GM12874 (cell line): ENCODE data around the gene CCDC92B.

ENCODE experiments used
- TF ChIP-seq, protein P1 (sequence below): IDR thresholded peaks from 2 replicates; pipeline ENCODE4 v1.5.1; 2011; ENCODE audit warnings: low read depth, mild to moderate bottlenecking, control low read depth, low read length, moderate library complexity; ENCODE audit not compliant: insufficient read depth

The CCDC92B gene

DNA sequence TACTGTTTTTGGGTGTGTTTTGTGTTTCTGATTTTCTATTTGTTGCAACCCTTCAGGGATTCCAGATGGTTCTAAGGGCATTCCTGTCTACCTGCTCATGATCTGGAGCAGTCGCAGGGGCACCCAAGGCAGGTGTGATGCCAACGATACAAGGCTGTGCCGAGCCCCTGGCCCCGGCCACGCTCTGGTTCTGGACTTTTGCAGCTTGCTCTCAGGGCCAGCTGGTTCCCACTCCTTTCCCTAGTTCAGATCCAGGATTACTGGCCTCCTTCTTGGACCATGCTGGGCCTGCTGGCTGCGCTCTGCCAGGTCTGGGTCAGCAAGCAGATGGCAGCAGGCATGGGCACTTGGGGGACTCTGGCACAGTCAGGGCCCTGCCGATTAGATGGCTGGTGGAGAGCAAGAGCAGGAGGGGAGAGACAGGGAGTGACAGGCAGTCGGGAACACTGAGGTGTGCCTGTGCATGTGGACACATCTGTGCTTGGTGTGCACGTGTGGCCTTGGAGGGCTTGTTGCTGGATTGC is 31.5 kb upstream of the CCDC92B start:
- TF ChIP-seq, protein P1, sequence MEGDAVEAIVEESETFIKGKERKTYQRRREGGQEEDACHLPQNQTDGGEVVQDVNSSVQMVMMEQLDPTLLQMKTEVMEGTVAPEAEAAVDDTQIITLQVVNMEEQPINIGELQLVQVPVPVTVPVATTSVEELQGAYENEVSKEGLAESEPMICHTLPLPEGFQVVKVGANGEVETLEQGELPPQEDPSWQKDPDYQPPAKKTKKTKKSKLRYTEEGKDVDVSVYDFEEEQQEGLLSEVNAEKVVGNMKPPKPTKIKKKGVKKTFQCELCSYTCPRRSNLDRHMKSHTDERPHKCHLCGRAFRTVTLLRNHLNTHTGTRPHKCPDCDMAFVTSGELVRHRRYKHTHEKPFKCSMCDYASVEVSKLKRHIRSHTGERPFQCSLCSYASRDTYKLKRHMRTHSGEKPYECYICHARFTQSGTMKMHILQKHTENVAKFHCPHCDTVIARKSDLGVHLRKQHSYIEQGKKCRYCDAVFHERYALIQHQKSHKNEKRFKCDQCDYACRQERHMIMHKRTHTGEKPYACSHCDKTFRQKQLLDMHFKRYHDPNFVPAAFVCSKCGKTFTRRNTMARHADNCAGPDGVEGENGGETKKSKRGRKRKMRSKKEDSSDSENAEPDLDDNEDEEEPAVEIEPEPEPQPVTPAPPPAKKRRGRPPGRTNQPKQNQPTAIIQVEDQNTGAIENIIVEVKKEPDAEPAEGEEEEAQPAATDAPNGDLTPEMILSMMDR: no peak

DNA sequence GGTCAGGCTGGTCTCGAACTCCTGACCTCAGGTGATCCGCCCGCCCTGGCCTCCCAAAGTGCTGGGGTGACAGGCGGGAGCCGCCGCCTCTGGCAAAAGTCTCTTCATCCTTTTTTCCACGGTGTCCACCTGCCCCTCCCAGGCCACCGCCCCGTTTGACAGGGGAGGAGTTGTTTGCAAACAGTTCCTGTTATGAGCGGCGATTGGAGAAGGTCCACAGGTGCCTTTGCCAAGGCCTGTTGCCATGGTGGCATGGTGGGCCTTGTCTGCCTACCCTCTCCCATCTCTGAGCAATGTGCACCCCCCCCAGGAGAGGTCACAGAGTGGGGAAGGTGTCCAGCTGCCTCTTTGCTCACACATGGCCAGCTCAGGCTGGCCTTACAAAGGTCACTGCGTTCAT is 30.8 kb upstream of the CCDC92B start:
- TF ChIP-seq, protein P1: no peak

DNA sequence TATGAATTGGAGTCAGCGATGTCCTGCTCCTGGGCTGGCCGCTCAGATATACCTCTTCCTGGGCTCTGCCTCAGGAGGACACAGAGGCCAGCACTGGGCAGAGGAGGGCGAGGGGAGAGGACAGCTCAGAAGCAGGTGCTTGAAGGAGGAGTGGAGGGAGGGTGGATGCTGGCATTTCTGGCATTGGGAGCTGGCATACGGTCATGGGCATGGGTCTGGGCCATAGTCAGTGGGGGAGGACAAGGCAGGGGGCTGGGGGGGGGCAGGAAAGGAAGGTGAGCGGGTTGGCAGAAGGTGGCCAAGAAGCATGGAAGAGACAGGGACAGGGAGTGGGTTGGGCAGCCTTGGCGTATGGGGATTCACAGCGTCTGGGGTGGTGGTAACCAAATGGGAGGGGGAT is 30.1 kb upstream of the CCDC92B start:
- TF ChIP-seq, protein P1: no peak

DNA sequence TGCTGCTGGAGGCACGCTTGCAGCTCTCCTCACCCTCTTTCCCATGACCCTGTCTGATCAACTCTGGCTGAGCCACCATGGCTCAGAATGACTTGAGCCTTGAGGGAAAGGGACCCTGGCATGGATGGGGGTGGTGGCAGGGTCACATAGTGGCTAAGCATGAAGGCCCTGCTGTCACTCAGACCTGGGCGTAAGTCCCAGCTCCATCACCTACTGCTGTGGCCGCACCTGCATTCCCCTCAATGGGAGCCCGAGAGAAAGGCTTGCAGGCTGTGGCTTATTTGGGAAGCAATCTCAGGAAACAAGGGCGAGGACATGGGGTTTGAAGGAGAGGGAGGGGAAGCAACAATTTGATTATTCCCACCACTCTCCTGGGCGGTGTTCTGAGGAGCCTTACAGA is 29.0 kb upstream of the CCDC92B start:
- TF ChIP-seq, protein P1: no peak

DNA sequence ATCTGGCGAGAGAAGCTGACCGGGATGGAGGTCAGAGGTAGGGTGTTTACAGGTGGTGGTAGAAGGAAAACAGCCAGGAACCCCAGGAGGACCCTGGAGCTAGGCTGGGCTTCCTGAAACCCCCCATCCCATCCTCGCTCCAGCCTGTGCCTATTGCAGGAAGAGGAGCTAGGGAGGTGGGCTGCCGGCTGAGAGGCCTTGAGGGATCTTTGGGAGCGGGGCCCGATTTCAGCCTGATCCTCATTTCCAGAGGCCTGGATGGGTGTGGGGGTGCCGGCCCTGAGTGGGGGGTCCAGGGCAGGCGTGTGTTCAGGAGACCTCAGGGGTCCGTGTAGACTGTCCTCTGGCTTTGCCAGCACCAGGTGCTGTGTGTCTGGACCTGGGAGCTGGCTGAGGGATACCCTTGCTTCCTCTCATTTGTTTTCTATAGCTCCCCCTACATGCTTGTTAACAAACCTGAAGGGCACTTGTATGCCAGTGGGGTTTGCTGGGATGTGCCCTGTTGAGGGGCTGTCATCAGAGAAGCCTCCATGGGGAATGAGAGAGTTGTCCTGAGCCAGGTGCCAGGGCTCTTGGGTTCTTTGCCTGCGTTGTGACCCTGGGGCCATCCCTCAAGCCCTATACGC is 27.9 kb upstream of the CCDC92B start:
- TF ChIP-seq, protein P1: no peak

DNA sequence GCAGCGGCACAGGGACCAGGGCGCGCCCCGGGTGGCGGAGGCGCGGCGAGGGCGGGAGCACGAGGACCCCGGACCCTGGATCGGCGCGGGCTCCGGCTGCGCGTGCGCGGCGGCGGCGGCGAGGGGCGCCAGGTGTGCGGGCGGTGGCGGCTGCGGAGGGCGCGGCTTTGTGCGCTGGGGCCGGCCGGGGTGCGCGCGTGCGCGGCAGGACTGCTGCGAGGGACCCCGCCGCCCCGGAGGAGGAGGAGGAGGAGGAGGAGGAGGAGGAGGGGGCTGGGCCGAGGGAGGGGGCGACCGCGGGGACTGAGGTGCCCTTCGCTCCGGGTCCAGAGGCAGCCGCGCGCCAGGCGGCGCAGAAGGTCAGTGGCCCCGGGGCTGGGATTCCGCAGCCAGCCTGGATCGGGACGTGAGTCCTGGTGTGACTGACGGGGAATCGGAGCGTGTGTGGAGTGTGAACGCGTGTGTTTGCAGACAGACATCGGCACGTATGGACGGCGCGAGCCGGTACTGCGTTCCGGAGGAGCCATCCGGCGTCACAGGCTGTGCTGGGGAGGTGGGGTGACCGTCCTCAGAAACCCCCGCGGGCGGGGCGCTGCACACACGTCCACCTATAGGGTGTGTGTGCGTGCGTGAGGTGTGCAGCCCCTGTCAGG is 27.3 kb upstream of the CCDC92B start:
- TF ChIP-seq, protein P1: no peak

DNA sequence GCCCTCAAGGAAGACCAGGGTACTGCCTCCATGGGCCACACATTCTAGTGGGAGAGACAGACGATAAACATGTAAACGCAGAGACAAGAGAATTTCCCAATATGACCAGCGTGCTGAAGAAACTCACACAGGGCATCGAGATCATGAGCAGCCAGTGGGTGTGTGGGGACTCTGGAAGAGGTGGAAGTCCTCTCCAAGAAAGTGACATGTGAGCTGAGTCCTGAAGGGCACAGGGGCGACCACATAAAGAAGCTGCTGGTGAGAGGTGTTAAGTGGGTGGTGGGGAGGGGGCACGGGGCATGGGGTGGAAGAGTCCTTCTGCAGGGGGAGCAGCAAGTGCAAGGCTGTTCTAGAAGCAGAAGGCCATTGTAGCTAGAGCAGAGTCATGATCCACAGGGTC is 25.8 kb upstream of the CCDC92B start:
- TF ChIP-seq, protein P1: no peak
